ENCODE measurements around the gene ALMS1.

- TF ChIP-seq CTCF (IDR thresholded peaks at IDR 0.05; ENCODE audit: borderline replicate concordance, extremely low read depth, low read length, poor library complexity, severe bottlenecking) (no peak), EZH2 (IDR thresholded peaks at IDR 0.05; ENCODE audit: borderline replicate concordance, low read depth, low read length, severe bottlenecking) (no peak)
Observed at GRCh38 chr2:73594251-73594650, 208.6 kb downstream of the ALMS1 start.
